PC-9 (cell line): ENCODE measurements around the gene HBQ1.

Experiments
- EZH2 ChIP-seq: fragments of 200-600 bp; sonication (generic); IDR thresholded peaks from 2 replicates; pipeline ENCODE4 v1.8.0; 2017; ENCODE audit warnings: antibody characterized with exemption, low read depth
- TF ChIP-seq, protein P1 (sequence below): fragments of 200-600 bp; sonication (generic); conservative IDR thresholded peaks from 2 replicates; pipeline ENCODE4 v1.6.1; 2017; ENCODE audit warnings: mixed run types, antibody characterized with exemption, mild to moderate bottlenecking, moderate library complexity

DNA sequence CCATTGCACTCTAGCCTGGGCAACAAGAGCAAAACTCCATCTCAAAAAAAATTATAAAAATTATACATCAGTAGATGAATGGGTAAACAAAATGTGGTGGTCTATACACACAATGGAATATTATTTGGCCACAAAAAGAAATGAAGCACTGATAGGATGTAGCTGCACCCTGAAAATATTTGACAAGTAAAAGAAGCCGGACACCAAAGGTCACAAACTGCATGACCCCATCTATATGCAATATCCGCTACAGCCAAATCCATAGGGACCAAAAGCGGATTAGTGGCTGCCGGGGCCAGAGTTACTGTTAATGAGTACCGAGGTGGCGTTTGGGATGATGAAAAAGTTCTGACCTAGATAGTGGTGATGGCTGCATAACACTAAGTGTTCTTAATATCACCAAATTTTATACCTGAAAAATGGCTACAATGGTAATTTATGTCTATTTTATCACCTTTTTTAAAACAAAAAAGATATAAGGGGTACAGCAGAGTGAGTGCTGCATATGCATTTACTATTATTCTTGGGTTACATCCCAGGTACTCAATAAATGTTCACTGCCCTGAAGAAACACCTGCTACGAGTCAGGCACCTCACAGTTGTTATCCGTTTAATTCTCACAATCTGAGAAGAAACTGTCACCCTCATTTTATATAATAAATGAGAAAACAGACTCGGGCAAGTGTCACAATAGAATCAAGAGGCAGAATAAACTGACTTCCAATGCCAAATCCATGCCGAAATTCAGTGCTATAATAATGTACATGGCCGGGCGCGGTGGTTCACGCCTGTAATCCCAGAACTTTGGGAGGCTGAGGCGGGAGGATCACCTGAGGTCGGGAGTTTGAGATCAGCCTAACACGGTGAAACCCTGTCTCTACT is 807 bp upstream of the HBQ1 start:
- TF ChIP-seq, protein P1, sequence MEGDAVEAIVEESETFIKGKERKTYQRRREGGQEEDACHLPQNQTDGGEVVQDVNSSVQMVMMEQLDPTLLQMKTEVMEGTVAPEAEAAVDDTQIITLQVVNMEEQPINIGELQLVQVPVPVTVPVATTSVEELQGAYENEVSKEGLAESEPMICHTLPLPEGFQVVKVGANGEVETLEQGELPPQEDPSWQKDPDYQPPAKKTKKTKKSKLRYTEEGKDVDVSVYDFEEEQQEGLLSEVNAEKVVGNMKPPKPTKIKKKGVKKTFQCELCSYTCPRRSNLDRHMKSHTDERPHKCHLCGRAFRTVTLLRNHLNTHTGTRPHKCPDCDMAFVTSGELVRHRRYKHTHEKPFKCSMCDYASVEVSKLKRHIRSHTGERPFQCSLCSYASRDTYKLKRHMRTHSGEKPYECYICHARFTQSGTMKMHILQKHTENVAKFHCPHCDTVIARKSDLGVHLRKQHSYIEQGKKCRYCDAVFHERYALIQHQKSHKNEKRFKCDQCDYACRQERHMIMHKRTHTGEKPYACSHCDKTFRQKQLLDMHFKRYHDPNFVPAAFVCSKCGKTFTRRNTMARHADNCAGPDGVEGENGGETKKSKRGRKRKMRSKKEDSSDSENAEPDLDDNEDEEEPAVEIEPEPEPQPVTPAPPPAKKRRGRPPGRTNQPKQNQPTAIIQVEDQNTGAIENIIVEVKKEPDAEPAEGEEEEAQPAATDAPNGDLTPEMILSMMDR = no peak
- TF ChIP-seq EZH2 = no peak
